GM12891 (cell line): ENCODE data around the gene GABRA6.

Experiments used
- POLR2AphosphoS5 ChIP-seq: IDR thresholded peaks from 2 replicates; pipeline ENCODE4 v1.6.1; 2011; ENCODE audit warnings: low read depth, low read length, control low read depth
- TAF1 ChIP-seq: IDR thresholded peaks from 2 replicates; pipeline ENCODE4 v1.6.1; 2011; ENCODE audit warnings: low read depth, low read length, control low read depth

DNA sequence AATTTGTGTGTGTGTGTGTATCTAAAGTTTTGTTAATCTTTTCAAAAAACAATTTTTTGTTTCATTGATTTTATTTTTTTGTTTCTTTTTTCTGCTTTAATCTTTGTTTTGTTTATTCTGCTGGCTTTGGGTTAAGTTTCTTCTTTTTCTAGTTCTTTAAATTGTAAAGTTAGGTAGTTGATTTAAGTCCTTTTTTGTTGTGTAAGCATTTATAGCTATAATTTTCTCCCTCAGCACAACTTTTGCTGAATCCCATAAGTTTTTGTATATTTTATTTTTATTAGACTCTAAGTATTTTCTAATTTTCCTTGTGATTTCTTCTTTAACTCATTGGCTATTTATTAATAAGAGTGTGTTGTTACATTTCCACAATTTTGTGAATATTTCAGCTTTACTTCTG, 34.9 kb downstream of the GABRA6 start:
- TF ChIP-seq POLR2AphosphoS5 (no peak), TAF1 (no peak)
